Placental pericyte (primary cell): Measurements from ENCODE around the gene SENP3. TPM values are rescaled to one million over a fixed set of nuclear protein-coding genes. Genes with fewer than 3 reads are reported as not detected.

Experiments
- small RNA-seq: library from RNA; depleted of rRNA; stranded (forward); fragments of <200 nt; gene quantifications from one replicate; pipeline ENCODE3, GENCODE V24; 2012; ENCODE audit warnings: low replicate concordance
- total RNA-seq: library from RNA; depleted of rRNA; stranded (reverse); fragments of >200 nt; gene quantifications from 2 replicates; pipeline ENCODE4 v1.2.3, GENCODE V29; 2012

SENP3 gene
- total RNA-seq, result 56.9 and 109 TPM in 2 replicates

GRCh38 chr17:7561589-7562207 is at the start of gene SENP3:
SENP3 (plus strand) TSS chr17:7561919; CDS start chr17:7563077, 1,158 bp downstream.

DNA sequence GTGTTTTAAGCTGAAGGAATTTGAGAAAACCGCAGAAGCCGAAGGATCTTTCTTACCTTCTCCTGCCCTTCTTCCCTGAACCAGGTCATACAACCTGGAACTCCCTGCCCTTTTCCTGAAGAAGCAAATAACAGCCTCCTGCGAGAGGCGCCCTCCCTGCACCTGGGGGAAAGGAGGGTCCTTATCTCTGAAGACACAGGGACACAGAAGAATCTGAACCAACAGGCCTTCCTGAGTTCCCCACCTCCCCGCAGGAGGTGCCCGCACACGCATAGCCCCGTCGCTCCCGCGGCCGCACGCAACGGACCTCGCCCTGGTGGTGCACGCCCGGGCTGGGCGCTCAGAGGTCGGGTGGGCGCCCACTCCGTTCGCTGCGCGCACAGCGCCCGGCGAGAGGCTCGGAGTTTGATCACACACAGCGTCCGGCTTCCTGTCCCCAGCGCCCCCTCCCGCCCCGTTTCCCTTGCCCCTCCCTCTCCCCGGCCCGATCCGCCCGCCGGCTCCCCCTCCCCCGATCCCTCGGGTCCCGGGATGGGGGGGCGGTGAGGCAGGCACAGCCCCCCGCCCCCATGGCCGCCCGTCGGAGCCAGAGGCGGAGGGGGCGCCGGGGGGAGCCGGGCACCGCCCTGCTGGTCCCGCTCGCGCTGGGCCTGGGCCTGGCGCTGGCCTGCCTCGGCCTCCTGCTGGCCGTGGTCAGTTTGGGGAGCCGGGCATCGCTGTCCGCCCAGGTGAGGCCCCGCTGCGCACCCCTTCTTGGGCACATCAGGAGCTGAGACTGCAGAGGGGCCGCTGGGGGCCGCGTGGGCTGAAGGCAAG is 12.9 kb upstream of the SENP3 start, which contains the start of gene TNFSF12:
Gene TNFSF12 (plus strand): TSS at position 474 of the 816 bp plus-strand sequence. CDS start 96 bp downstream, at position 570.

DNA sequence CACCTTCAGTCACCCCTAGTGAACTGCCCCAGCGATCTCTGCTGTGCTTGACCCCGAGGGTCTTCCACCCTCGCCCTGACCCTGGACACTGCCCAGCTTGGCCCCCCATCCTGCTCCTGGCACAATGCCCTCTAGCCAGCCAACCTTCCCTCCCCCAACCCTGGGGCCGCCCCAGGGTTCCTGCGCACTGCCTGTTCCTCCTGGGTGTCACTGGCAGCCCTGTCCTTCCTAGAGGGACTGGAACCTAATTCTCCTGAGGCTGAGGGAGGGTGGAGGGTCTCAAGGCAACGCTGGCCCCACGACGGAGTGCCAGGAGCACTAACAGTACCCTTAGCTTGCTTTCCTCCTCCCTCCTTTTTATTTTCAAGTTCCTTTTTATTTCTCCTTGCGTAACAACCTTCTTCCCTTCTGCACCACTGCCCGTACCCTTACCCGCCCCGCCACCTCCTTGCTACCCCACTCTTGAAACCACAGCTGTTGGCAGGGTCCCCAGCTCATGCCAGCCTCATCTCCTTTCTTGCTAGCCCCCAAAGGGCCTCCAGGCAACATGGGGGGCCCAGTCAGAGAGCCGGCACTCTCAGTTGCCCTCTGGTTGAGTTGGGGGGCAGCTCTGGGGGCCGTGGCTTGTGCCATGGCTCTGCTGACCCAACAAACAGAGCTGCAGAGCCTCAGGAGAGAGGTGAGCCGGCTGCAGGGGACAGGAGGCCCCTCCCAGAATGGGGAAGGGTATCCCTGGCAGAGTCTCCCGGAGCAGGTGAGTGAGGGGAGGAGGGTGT is 3.0 kb upstream of the SENP3 start, which contains the start of gene TNFSF13:
Gene TNFSF13 (plus strand): TSS at position 207 of the 776 bp plus-strand sequence. CDS start 290 bp downstream, at position 497.

DNA sequence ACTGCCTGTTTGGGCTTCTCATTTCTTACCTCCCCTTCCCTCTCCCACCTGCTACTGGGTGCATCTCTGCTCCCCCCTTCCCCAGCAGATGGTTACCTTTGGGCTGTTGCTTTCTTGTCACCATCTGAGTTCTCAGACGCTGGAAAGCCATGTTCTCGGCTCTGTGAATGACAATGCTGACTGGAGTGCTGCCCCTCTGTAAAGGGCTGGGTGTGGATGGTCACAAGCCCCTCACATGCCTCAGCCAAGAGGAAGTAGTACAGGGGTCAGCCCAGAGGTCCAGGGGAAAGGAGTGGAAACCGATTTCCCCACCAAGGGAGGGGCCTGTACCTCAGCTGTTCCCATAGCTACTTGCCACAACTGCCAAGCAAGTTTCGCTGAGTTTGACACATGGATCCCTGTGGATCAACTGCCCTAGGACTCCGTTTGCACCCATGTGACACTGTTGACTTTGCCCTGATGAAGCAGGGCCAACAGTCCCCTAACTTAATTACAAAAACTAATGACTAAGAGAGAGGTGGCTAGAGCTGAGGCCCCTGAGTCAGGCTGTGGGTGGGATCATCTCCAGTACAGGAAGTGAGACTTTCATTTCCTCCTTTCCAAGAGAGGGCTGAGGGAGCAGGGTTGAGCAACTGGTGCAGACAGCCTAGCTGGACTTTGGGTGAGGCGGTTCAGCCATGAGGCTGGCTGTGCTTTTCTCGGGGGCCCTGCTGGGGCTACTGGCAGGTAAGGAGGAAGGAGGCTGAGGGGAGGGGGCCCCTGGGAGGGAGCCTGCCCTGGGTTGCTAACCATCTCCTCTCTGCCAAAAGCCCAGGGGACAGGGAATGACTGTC is 17.5 kb downstream of the SENP3 start, which contains the start of gene CD68:
Gene CD68 (plus strand): TSS at position 638 of the 833 bp plus-strand sequence. CDS start 40 bp downstream, at position 678.

GRCh38 chr17:7583253-7584109 is 21.8 kb downstream of the SENP3 start, which contains the start of gene MPDU1:
MPDU1 (plus strand) TSS chr17:7583852; CDS start chr17:7583863, 11 bp downstream.

DNA sequence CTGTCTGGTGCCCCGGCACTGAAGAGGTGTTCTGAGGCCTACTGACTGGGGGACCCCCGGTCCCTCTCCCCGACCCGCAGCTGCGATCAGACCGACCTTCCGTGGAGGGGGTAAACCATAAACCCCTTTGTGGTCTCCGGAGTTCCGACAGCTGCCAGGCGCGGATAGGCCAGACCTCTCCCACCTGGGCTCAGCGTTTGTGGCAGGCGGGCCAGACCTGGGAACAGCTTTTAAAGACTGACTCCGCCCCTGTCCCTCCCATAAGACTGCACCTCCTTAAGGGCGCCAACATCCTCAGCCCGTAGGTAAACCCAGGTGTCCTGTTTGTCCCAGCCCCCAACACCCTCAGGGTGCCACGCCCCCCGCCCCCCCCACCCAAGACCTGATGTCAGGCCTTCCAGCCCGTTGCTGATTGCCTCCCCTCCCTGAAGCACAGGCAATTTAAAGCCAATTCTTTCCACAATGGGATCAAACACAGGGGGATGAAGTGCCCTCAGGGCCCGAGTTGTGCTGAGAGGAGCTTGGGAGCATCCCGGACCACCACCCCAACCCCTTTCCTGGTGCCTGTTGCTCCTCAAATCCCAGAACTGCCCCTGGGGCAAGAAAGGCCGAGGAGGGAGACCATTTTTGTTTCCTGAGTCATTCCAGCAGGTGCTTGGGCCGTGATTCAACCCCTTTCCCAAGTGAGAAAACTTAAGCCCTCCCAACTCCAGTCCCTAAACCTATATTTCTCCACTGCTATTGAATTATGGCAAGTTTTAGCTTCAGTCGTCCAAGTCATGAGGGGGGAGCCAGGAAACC is 28.4 kb downstream of the SENP3 start, which contains the start of gene SOX15:
Gene SOX15 (minus strand): TSS at position 204 of the 801 bp plus-strand sequence. CDS start 418 bp downstream, outside the sequence.

DNA sequence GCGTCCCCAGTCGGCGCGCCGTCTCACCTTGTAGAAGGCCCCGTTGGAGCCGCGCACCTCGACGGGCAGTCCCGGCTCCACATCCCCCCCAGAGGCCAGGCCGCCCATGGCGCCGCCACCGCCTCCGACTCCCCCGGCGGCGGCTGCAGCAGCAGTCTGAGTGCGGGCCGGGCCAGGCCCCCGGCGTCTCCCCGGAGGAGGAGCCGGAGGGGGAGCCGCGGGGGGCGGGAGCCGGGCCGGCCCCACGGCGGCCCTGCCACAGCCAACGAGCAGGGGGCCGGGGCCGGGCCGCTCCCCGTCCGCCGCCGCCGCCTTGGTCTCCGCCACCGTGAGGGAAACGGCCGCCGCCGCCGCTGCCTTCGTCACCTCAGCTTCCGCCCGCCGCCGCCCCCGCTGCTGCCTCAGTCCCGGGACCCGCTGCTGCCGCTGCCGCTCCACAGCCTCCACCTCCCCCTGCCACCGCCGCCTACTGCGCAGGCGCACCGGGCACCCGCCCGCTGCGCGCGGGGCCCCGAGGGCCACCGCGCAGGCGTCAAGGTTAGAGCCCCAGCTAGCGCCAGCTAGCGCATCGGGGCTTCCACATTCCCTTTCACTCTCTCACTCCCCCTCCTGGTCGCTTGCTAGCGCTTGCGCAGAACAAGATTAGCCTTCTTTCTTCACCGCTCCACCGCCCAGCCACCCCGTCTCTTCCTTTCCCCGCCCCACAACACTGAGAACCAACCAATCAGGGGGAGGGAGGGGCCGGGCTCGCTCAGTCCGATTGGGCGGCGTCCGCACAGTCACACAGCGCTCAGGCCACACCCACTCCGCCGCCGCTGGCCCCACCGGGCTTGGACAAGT is 52.9 kb downstream of the SENP3 start, which contains the start of gene FXR2:
Gene FXR2 (minus strand): TSS at position 473 of the 840 bp plus-strand sequence. CDS start 365 bp downstream, at position 108.

Small RNA genes within 50 kb of the gene (small RNA-seq; reads per million reads assigned to genes)
- gene CD68 (not detected), gene RF00019 (not detected), gene SNORA48 (not detected), gene SNORD10 (not detected)

Other genes starting within 250 kb of the SENP3 start
- gene GPS2, start 246.6 kb upstream of the SENP3 start, total RNA-seq, result 52.5 and 65.7 TPM in 2 replicates
- gene NEURL4, start 232.6 kb upstream of the SENP3 start, total RNA-seq, result 22.1 and 25.2 TPM in 2 replicates
- gene ACAP1, start 225.4 kb upstream of the SENP3 start, total RNA-seq, result 0.22 TPM in 1 of 2 replicates, not detected in the other
- 7.2 and 7.7 TPM in 2 replicates for gene KCTD11, start 209.8 kb upstream of the SENP3 start, total RNA-seq
- gene TMEM95, start 206.8 kb upstream of the SENP3 start, total RNA-seq, result not detected in 2 replicates
- gene TNK1, start 180.8 kb upstream of the SENP3 start, total RNA-seq, result 0.22 TPM in 1 of 2 replicates, not detected in the other
- 23.6 and 28.1 TPM in 2 replicates for gene PLSCR3, start 167.4 kb upstream of the SENP3 start, total RNA-seq
- gene TMEM256, start 157.8 kb upstream of the SENP3 start, total RNA-seq, result 33.3 and 54.4 TPM in 2 replicates
- gene NLGN2, start 154.1 kb upstream of the SENP3 start, total RNA-seq, result 5.2 and 5.7 TPM in 2 replicates
- gene SPEM1, start 141.6 kb upstream of the SENP3 start, total RNA-seq, result not detected in 2 replicates
- not detected in 2 replicates for gene SPEM2, start 136.3 kb upstream of the SENP3 start, total RNA-seq
- gene SPEM3, start 133.1 kb upstream of the SENP3 start, total RNA-seq, result not detected in 2 replicates
- 1.1 and 2.1 TPM in 2 replicates for gene TMEM102, start 126.5 kb upstream of the SENP3 start, total RNA-seq
- under 0.01 and 0.44 TPM in 2 replicates for gene FGF11, start 122.4 kb upstream of the SENP3 start, total RNA-seq
- 2.9 and 3.3 TPM in 2 replicates for gene CHRNB1, start 116.9 kb upstream of the SENP3 start, total RNA-seq
- 24.3 and 35.8 TPM in 2 replicates for gene ZBTB4, start 82.3 kb upstream of the SENP3 start, total RNA-seq
- not detected in 2 replicates for gene SLC35G6, start 80.5 kb upstream of the SENP3 start, total RNA-seq
- 75.7 and 125 TPM in 2 replicates for gene POLR2A, start 77.6 kb upstream of the SENP3 start, total RNA-seq
- gene TNFSF12, start 12.9 kb upstream of the SENP3 start, total RNA-seq, result 10.2 and 10.7 TPM in 2 replicates
- 0.44 and 0.72 TPM in 2 replicates for gene TNFSF13, start 3.2 kb upstream of the SENP3 start, total RNA-seq
- 16.9 and 20.6 TPM in 2 replicates for gene CD68, start 17.7 kb downstream of the SENP3 start, total RNA-seq
- gene MPDU1, start 21.9 kb downstream of the SENP3 start, total RNA-seq, result 103 and 203 TPM in 2 replicates
- 0.22 and 0.57 TPM in 2 replicates for gene SOX15, start 28.2 kb downstream of the SENP3 start, total RNA-seq
- 40.0 and 60.8 TPM in 2 replicates for gene FXR2, start 53.0 kb downstream of the SENP3 start, total RNA-seq
- 16.5 and 26.0 TPM in 2 replicates for gene SAT2, start 65.9 kb downstream of the SENP3 start, total RNA-seq
- 1.8 TPM in 1 of 2 replicates, not detected in the other for gene SHBG, start 68.2 kb downstream of the SENP3 start, total RNA-seq
- not detected in 2 replicates for gene ATP1B2, start 89.0 kb downstream of the SENP3 start, total RNA-seq
- 56.4 and 82.5 TPM in 2 replicates for gene TP53, start 125.6 kb downstream of the SENP3 start, total RNA-seq
- 3.3 and 15.7 TPM in 2 replicates for gene WRAP53, start 126.6 kb downstream of the SENP3 start, total RNA-seq
- gene EFNB3, start 143.3 kb downstream of the SENP3 start, total RNA-seq, result 0.72 and 1.5 TPM in 2 replicates
- gene DNAH2, start 155.8 kb downstream of the SENP3 start, total RNA-seq, result 0.88 TPM in 1 of 2 replicates, not detected in the other